Neural progenitor cell (in vitro differentiated cells): ENCODE results near the gene PRR7. TPM values are rescaled to one million over a fixed set of nuclear protein-coding genes. Genes with fewer than 3 reads are reported as not detected.
A peak's percentile ranks its signal among the peaks of the same experiment; 100 is the strongest.

Experiments
- DNase-seq: peaks from one replicate; pipeline ENCODE4 v3.0.0-alpha.2; 2016; ENCODE audit warnings: low spot score
- H2AFZ ChIP-seq: fragments of 200-600 bp; sonication (generic); replicated peaks from 2 replicates; pipeline ENCODE4 v1.6.1; 2016; ENCODE audit warnings: antibody characterized with exemption
- H3F3A ChIP-seq: fragments of 200-600 bp; sonication (generic); 2 replicates; pipeline ENCODE4 v1.6.1; 2016; ENCODE audit warnings: antibody characterized with exemption, low read depth
- H3K27ac ChIP-seq: fragments of 200-600 bp; sonication (generic); 2 replicates; pipeline ENCODE4 v1.5.1; 2016; ENCODE audit warnings: mild to moderate bottlenecking
- H3K27me3 ChIP-seq: fragments of 200-600 bp; sonication (generic); 2 replicates; pipeline ENCODE4 v1.6.1; 2016; ENCODE audit warnings: mild to moderate bottlenecking, moderate library complexity
- H3K36me3 ChIP-seq: fragments of 200-600 bp; sonication (generic); 2 replicates; pipeline ENCODE4 v1.5.1; 2016
- H3K4me1 ChIP-seq: fragments of 200-600 bp; sonication (generic); 2 replicates; pipeline ENCODE4 v1.6.1; 2016; ENCODE audit warnings: mixed run types
- H3K4me2 ChIP-seq: fragments of 200-600 bp; sonication (generic); 2 replicates; pipeline ENCODE4 v1.6.1; 2016
- H3K4me3 ChIP-seq: fragments of 200-600 bp; sonication (generic); 2 replicates; pipeline ENCODE4 v1.5.1; 2016
- H3K79me2 ChIP-seq: fragments of 200-600 bp; sonication (generic); 2 replicates; pipeline ENCODE4 v1.6.1; 2016; ENCODE audit warnings: low read depth
- H3K9ac ChIP-seq: fragments of 200-600 bp; sonication (generic); 2 replicates; pipeline ENCODE4 v1.6.1; 2016
- H3K9me3 ChIP-seq: fragments of 200-600 bp; sonication (generic); 2 replicates; pipeline ENCODE4 v1.5.1; 2016; ENCODE audit warnings: low read depth
- H4K20me1 ChIP-seq: fragments of 200-600 bp; sonication (generic); 2 replicates; pipeline ENCODE4 v1.6.1; 2016; ENCODE audit warnings: low read depth
- H3K27ac Mint-ChIP-seq: 3 replicates; pipeline ENCODE4 v1.8.0; 2021; ENCODE audit warnings: mixed read lengths
- H3K27me3 Mint-ChIP-seq: 2 replicates; pipeline ENCODE4 v1.8.0; 2022; ENCODE audit warnings: low read depth, mild to moderate bottlenecking, inconsistent platforms, moderate library complexity, mixed read lengths; ENCODE audit not compliant: insufficient read depth
- H3K36me3 Mint-ChIP-seq: 3 replicates; pipeline ENCODE4 v1.8.0; 2021; ENCODE audit warnings: mixed read lengths
- H3K4me1 Mint-ChIP-seq: 3 replicates; pipeline ENCODE4 v1.8.0; 2021; ENCODE audit warnings: mixed read lengths
- H3K4me3 Mint-ChIP-seq: 3 replicates; pipeline ENCODE4 v1.8.0; 2021; ENCODE audit warnings: mild to moderate bottlenecking, moderate library complexity, mixed read lengths
- H3K9me3 Mint-ChIP-seq: 3 replicates; pipeline ENCODE4 v1.8.0; 2020; ENCODE audit warnings: mixed read lengths
- EZH2 ChIP-seq: fragments of 200-600 bp; sonication (generic); IDR thresholded peaks from 2 replicates; pipeline ENCODE4 v1.6.1; 2017; ENCODE audit warnings: antibody characterized with exemption, mild to moderate bottlenecking, moderate library complexity
- EZH2phosphoT487 ChIP-seq: fragments of 200-600 bp; sonication (generic); IDR thresholded peaks from 2 replicates; pipeline ENCODE4 v1.6.1; 2017; ENCODE audit warnings: antibody characterized with exemption
- total RNA-seq: library from RNA; depleted of rRNA; stranded (reverse); fragments of >200 nt; gene quantifications from 2 replicates; pipeline ENCODE4 v1.2.3, GENCODE V29; 2015; ENCODE audit warnings: low replicate concordance
- TF ChIP-seq, protein P1 (sequence below): fragments of 200-600 bp; sonication (generic); IDR thresholded peaks from 2 replicates; pipeline ENCODE4 v1.5.1; 2017; ENCODE audit warnings: antibody characterized with exemption, mild to moderate bottlenecking

The PRR7 gene
- total RNA-seq, 1 donor from 2014 or later: 4.5 TPM

DNA sequence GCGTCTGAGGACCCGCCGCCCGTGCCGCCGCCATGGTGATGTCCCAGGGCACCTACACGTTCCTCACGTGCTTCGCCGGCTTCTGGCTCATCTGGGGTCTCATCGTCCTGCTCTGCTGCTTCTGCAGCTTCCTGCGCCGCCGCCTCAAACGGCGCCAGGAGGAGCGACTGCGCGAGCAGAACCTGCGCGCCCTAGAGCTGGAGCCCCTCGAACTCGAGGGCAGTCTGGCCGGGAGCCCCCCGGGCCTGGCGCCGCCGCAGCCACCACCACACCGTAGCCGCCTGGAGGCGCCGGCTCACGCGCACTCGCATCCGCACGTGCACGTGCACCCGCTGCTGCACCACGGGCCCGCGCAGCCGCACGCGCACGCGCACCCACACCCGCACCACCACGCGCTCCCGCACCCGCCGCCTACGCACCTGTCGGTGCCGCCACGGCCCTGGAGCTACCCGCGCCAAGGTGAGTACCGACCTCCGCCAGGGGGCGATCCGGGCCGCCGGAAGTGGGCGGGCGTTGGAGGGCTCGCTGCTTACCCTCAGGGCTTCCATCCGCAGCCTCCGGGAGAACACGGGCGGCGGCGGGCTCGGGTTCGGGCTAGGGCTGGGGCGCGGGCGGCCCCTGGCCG is 8.5 kb downstream of the PRR7 start:
- TF ChIP-seq, protein P1, sequence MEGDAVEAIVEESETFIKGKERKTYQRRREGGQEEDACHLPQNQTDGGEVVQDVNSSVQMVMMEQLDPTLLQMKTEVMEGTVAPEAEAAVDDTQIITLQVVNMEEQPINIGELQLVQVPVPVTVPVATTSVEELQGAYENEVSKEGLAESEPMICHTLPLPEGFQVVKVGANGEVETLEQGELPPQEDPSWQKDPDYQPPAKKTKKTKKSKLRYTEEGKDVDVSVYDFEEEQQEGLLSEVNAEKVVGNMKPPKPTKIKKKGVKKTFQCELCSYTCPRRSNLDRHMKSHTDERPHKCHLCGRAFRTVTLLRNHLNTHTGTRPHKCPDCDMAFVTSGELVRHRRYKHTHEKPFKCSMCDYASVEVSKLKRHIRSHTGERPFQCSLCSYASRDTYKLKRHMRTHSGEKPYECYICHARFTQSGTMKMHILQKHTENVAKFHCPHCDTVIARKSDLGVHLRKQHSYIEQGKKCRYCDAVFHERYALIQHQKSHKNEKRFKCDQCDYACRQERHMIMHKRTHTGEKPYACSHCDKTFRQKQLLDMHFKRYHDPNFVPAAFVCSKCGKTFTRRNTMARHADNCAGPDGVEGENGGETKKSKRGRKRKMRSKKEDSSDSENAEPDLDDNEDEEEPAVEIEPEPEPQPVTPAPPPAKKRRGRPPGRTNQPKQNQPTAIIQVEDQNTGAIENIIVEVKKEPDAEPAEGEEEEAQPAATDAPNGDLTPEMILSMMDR: peak; percentile 76
- TF ChIP-seq EZH2 (peak; percentile 8), EZH2phosphoT487 (no peak)
- Histone ChIP-seq H3K4me1 (peaks cover 14% of the 10 kb centered on the region), H4K20me1 (peaks cover 56% of the 10 kb centered on the region), H3K9me3 (no peaks in the 10 kb centered on the region), H3K9ac (no peak overlapping the region), H3K4me3 (peak overlapping the region; percentile 57), H3K27me3 (no peaks in the 10 kb centered on the region), H3K79me2 (peaks cover 11% of the 10 kb centered on the region), H2AFZ (no peak overlapping the region), H3K4me2 (peak overlapping the region; percentile 84), H3K27ac (peak overlapping the region; percentile 16), H3K36me3 (peaks cover 4% of the 10 kb centered on the region), H3F3A (peaks cover 64% of the 10 kb centered on the region)
- H3K4me1 Mint-ChIP-seq: peaks cover 46% of the 10 kb centered on the region
- peaks cover 11% of the 10 kb centered on the region for H3K36me3 Mint-ChIP-seq
- DNase-seq: peak; percentile 94
- peaks cover 20% of the 10 kb centered on the region for H3K27me3 Mint-ChIP-seq
- no peak overlapping the region for H3K27ac Mint-ChIP-seq
- peak overlapping the region; percentile 76 for H3K4me3 Mint-ChIP-seq
- no peaks in the 10 kb centered on the region for H3K9me3 Mint-ChIP-seq

GRCh38 chr5:177455661-177456590 is 9.3 kb downstream of the PRR7 start:
- no peak for TF ChIP-seq EZH2phosphoT487
- TF ChIP-seq, protein P1: peak; percentile 98
- H3K4me3 Mint-ChIP-seq: peak overlapping the region; percentile 84
- peak overlapping the region; percentile 57 for H3K4me3 ChIP-seq
- H3K27me3 ChIP-seq: no peaks in the 10 kb centered on the region
- peaks cover 59% of the 10 kb centered on the region for H4K20me1 ChIP-seq
- H3K27ac Mint-ChIP-seq: peak overlapping the region; percentile 82
- no peaks in the 10 kb centered on the region for H3K9me3 ChIP-seq
- no peaks in the 10 kb centered on the region for H3K9me3 Mint-ChIP-seq
- peaks cover 4% of the 10 kb centered on the region for H3K36me3 ChIP-seq
- H3K4me1 ChIP-seq: peaks cover 14% of the 10 kb centered on the region
- H3K27me3 Mint-ChIP-seq: peaks cover 20% of the 10 kb centered on the region
- no peak overlapping the region for H2AFZ ChIP-seq
- peak overlapping the region; percentile 84 for H3K4me2 ChIP-seq
- peaks cover 71% of the 10 kb centered on the region for H3F3A ChIP-seq
- peaks cover 11% of the 10 kb centered on the region for H3K79me2 ChIP-seq
- DNase-seq: peak; percentile 96
- peaks cover 11% of the 10 kb centered on the region for H3K36me3 Mint-ChIP-seq
- no peak overlapping the region for H3K9ac ChIP-seq
- H3K4me1 Mint-ChIP-seq: peaks cover 46% of the 10 kb centered on the region
- H3K27ac ChIP-seq: peak overlapping the region; percentile 10

DNA sequence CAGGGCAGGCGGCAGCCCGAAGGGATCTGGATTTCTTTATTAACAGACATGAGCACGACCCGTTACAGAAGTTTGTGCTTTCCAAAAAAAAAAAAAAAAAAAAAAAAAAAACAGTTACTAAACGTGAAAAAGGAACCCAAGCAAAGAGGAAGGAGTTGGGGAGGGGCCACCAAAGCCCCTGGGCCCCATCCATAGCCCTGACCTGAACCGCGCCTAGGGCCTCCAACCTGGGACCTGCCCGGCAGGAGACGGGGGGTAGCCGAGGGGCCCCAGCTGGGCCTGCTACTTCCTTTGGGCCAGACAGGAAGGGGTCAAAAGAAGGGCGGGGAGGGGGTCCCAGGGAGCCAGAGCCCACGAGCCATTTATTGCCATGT is 10.0 kb downstream of the PRR7 start:
- H2AFZ ChIP-seq: no peak overlapping the region
- Mint-ChIP-seq H3K4me3 (peak overlapping the region; percentile 84), H3K27me3 (peaks cover 20% of the 10 kb centered on the region), H3K36me3 (peaks cover 15% of the 10 kb centered on the region), H3K27ac (no peak overlapping the region), H3K9me3 (no peaks in the 10 kb centered on the region), H3K4me1 (peaks cover 49% of the 10 kb centered on the region)
- no peaks in the 10 kb centered on the region for H3K9me3 ChIP-seq
- H3K27ac ChIP-seq: no peak overlapping the region
- H3K27me3 ChIP-seq: no peaks in the 10 kb centered on the region
- peaks cover 14% of the 10 kb centered on the region for H3K4me1 ChIP-seq
- H3K9ac ChIP-seq: no peak overlapping the region
- H3K4me2 ChIP-seq: no peak overlapping the region
- H3F3A ChIP-seq: peaks cover 75% of the 10 kb centered on the region
- peaks cover 11% of the 10 kb centered on the region for H3K79me2 ChIP-seq
- no peak for DNase-seq
- peaks cover 63% of the 10 kb centered on the region for H4K20me1 ChIP-seq
- TF ChIP-seq EZH2phosphoT487 (no peak), EZH2 (no peak)
- TF ChIP-seq, protein P1: no peak
- H3K36me3 ChIP-seq: peaks cover 4% of the 10 kb centered on the region
- H3K4me3 ChIP-seq: no peak overlapping the region
